ENCODE measurements around the gene CRAMP1.

DNA sequence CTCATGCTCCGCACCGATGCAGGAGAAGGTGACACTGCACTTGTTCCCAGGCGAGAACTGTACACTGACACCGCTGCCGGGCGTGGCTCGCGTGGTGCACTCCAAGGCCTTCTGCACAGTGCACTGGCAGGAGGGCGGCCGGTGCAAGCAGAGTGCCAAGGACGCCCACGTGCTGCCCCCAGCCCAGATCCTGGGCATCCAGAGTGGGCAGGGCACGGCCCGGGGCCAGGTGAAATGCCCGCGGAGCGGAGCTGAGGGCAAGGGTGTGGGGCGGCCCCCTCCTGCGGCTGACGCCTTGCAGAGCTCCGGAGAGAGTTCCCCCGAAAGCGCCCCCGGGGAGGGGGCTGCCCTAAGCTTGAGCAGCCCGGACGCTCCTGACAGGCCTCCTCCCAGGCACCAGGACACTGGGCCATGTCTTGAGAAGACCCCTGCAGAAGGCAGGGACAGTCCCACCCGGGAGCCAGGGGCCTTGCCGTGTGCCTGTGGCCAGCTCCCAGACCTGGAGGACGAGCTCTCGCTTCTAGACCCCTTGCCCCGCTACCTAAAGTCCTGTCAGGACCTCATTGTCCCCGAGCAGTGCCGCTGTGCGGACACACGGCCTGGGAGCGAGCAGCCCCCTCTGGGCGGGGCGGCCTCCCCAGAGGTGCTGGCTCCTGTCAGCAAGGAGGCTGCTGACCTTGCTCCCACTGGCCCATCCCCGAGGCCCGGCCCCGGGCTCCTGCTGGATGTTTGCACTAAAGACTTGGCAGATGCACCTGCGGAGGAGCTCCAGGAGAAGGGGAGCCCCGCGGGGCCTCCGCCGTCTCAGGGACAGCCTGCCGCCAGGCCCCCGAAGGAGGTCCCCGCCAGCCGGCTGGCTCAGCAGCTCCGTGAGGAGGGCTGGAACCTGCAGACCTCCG, 44.0 kb downstream of the CRAMP1 start:
- TF ChIP-seq, protein P1, sequence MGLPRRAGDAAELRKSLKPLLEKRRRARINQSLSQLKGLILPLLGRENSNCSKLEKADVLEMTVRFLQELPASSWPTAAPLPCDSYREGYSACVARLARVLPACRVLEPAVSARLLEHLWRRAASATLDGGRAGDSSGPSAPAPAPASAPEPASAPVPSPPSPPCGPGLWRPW (IDR thresholded peaks at IDR 0.05), result no peak
- TF ChIP-seq, protein P2, sequence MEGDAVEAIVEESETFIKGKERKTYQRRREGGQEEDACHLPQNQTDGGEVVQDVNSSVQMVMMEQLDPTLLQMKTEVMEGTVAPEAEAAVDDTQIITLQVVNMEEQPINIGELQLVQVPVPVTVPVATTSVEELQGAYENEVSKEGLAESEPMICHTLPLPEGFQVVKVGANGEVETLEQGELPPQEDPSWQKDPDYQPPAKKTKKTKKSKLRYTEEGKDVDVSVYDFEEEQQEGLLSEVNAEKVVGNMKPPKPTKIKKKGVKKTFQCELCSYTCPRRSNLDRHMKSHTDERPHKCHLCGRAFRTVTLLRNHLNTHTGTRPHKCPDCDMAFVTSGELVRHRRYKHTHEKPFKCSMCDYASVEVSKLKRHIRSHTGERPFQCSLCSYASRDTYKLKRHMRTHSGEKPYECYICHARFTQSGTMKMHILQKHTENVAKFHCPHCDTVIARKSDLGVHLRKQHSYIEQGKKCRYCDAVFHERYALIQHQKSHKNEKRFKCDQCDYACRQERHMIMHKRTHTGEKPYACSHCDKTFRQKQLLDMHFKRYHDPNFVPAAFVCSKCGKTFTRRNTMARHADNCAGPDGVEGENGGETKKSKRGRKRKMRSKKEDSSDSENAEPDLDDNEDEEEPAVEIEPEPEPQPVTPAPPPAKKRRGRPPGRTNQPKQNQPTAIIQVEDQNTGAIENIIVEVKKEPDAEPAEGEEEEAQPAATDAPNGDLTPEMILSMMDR (IDR thresholded peaks at IDR 0.05), result no peak
- no peak for TF ChIP-seq POLR2AphosphoS2 (conservative IDR thresholded peaks at IDR 0.05; ENCODE audit: low read length)
- no peak for TF ChIP-seq POLR2A (IDR thresholded peaks at IDR 0.05; ENCODE audit: low read length)
- no peak for TF ChIP-seq RCOR1 (IDR thresholded peaks at IDR 0.05; ENCODE audit: low read depth, low read length)
- TF ChIP-seq TFCP2L1 (CRISPR knock-in tag; IDR thresholded peaks at IDR 0.05), result no peak
- TF ChIP-seq SMC3 (IDR thresholded peaks at IDR 0.05), result no peak
- no peak for TF ChIP-seq ZSCAN20 (CRISPR knock-in tag; IDR thresholded peaks at IDR 0.05)
- TF ChIP-seq, protein P3, sequence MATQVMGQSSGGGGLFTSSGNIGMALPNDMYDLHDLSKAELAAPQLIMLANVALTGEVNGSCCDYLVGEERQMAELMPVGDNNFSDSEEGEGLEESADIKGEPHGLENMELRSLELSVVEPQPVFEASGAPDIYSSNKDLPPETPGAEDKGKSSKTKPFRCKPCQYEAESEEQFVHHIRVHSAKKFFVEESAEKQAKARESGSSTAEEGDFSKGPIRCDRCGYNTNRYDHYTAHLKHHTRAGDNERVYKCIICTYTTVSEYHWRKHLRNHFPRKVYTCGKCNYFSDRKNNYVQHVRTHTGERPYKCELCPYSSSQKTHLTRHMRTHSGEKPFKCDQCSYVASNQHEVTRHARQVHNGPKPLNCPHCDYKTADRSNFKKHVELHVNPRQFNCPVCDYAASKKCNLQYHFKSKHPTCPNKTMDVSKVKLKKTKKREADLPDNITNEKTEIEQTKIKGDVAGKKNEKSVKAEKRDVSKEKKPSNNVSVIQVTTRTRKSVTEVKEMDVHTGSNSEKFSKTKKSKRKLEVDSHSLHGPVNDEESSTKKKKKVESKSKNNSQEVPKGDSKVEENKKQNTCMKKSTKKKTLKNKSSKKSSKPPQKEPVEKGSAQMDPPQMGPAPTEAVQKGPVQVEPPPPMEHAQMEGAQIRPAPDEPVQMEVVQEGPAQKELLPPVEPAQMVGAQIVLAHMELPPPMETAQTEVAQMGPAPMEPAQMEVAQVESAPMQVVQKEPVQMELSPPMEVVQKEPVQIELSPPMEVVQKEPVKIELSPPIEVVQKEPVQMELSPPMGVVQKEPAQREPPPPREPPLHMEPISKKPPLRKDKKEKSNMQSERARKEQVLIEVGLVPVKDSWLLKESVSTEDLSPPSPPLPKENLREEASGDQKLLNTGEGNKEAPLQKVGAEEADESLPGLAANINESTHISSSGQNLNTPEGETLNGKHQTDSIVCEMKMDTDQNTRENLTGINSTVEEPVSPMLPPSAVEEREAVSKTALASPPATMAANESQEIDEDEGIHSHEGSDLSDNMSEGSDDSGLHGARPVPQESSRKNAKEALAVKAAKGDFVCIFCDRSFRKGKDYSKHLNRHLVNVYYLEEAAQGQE (IDR thresholded peaks at IDR 0.05), result no peak
